Measurements from ENCODE around the gene ATG13. TPM values are rescaled to one million over a fixed set of nuclear protein-coding genes. Genes with fewer than 3 reads are reported as not detected.

The ATG13 gene
- total RNA-seq, 5 donors from 2014 or later (not counting 1 experiment from before 2014, with no cell fraction given): 91.8 to 115 (median 102) TPM

DNA sequence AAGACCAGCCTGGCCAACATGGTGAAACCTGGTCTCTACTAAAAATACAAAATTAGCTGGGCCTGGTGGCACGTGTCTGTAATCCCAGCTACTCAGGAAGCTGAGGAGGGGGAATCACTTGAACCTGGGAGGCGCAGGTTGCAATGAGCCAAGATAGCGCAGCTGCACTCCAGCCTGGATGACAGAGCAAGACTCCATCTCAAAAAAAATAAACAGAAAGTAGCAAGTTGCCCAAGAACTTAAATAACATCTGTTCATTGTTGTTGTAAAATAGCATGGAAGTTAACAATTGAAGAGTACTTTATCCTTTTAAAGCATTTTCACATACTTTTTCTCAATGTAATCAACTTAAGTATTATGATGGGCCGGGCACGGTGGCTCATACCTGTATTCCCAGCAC is 29.2 kb upstream of the ATG13 start:
- H3K36me3 ChIP-seq (ENCODE audit: control insufficient read depth in 2 of 2, extremely low read depth in 1 of 2, insufficient read depth in 1 of 2, low read length in 1 of 2): no peaks in the 10 kb centered on the region
- Mint-ChIP-seq H3K4me3 (no peak overlapping the region), H3K27me3 (no peaks in the 10 kb centered on the region), H3K4me1 (peaks cover 49 to 56% (median 55%) of the 10 kb centered on the region in 3 donors), H3K27ac (no peak overlapping the region), H3K9me3 (no peaks in the 10 kb centered on the region), H3K36me3 (peaks cover 12% of the 10 kb centered on the region)
- no peak overlapping the region for H3K4me3 ChIP-seq (ENCODE audit: control insufficient read depth in 1 of 2, extremely low read depth in 1 of 2, low read length in 1 of 2)
- 60% methylated on average over 1 of the region's 5 CpGs for WGBS (ENCODE audit: insufficient coverage)
- ATAC-seq (replicated peaks in 1 of 4): no peak
- no peak overlapping the region for H3K27ac ChIP-seq (ENCODE audit: low read length)
- H3K27me3 ChIP-seq (replicated peaks in 1 of 2; ENCODE audit: control insufficient read depth in 2 of 2, extremely low read depth in 1 of 2, insufficient read depth in 2 of 2, low read length in 1 of 2): no peaks in the 10 kb centered on the region
- ChIA-PET CTCF (interaction anchor here in 1 of 2 donors (0.6 kb wide), 1 partner anchor 21 kb away, joined by 3 read pairs; no protein-coding TSS in a partner anchor), POLR2A (no interaction called here)
- H3K4me1 ChIP-seq (ENCODE audit: control insufficient read depth in 1 of 2, extremely low read depth in 1 of 2, insufficient read depth in 2 of 2, low read length in 2 of 2): peaks cover 6 to 25% of the 10 kb centered on the region in 2 experiments
- no peaks in the 10 kb centered on the region for H3K9me3 ChIP-seq
- no peak for DNase-seq

DNA sequence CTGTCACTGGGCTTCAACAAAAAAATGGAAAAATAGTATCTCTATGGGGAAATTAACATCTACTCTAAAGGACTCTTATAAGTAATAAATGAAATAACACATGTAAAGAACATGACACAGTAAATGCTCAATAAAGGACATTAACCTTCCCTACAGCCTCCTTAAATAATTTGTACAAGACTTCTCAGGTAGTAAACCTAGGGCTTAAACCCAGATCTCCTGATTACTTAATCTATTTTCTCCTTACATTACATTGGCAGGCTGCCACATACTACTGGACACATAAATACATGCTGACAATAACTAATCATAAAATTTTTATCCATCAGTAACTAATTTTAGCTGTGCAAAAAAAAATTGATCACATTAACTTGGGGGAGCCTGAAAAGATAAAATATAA is 28.4 kb upstream of the ATG13 start:
- H3K9me3 Mint-ChIP-seq: no peaks in the 10 kb centered on the region
- Histone ChIP-seq H3K4me3 (ENCODE audit: control insufficient read depth in 1 of 2, extremely low read depth in 1 of 2, low read length in 1 of 2) (no peak overlapping the region), H3K4me1 (ENCODE audit: control insufficient read depth in 1 of 2, extremely low read depth in 1 of 2, insufficient read depth in 2 of 2, low read length in 2 of 2) (peaks cover 8 to 28% of the 10 kb centered on the region in 2 experiments), H3K9me3 (no peaks in the 10 kb centered on the region), H3K36me3 (ENCODE audit: control insufficient read depth in 2 of 2, extremely low read depth in 1 of 2, insufficient read depth in 1 of 2, low read length in 1 of 2) (no peaks in the 10 kb centered on the region), H3K27ac (ENCODE audit: low read length) (no peak overlapping the region), H3K27me3 (replicated peaks in 1 of 2; ENCODE audit: control insufficient read depth in 2 of 2, extremely low read depth in 1 of 2, insufficient read depth in 2 of 2, low read length in 1 of 2) (no peaks in the 10 kb centered on the region)
- no peak for ATAC-seq (replicated peaks in 1 of 4)
- peak overlapping the region in 1 of 3 donors; percentile 17 for H3K4me3 Mint-ChIP-seq
- peaks cover 51 to 61% (median 60%) of the 10 kb centered on the region in 3 donors for H3K4me1 Mint-ChIP-seq
- H3K27me3 Mint-ChIP-seq: no peaks in the 10 kb centered on the region
- peak overlapping the region in 1 of 2 donors; percentile 55 for H3K27ac Mint-ChIP-seq
- CTCF ChIA-PET: interaction anchor here in 1 of 2 donors (0.6 kb wide), 1 partner anchor 20 kb away, joined by 3 read pairs; no protein-coding TSS in a partner anchor
- DNase-seq: no peak
- POLR2A ChIA-PET: interaction anchor here in 1 of 2 donors (0.7 kb wide), 1 partner anchor 722 kb away, joined by 4 read pairs; no protein-coding TSS in a partner anchor
- peaks cover 12% of the 10 kb centered on the region for H3K36me3 Mint-ChIP-seq

DNA sequence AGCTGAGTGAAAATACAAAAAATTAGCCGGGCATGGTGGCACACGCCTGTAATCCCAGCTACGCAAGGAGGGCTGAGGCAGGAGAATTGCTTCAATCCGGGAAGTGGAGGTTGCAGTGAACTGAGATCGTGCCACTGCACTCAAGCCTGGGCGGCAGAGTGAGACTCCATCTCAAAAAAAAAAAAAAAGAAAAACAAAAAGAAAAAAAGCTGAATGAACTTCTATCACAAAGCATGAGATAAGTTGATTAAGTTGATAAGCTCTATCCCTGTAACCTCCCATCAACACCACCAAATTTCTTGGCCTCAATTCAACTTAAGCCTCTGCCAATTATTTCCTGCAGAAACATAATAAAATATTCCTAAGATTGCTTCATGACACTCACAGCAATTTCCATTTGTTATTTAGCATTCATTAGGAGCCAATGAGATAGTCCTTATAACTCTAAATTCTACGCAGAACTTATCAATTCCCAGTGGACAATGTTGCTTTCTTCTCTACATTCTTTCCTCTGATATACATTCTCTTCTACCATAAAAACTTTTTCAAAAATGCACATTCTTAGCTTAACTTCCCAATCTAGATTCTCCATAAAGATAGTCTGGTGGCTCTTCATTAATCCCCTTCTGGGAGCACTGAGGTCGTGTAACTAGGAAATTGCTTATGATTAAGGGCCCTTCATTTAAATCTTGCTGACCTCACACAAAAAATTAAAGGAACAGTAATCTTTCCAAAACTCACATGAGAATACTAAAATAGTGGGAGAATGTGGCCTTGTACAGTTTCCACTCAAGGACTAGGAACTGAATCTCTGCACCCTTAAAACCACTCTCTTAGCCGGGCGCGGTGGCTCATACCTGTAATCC is 26.4 kb upstream of the ATG13 start:
- Mint-ChIP-seq H3K27me3 (no peaks in the 10 kb centered on the region), H3K36me3 (peaks cover 12% of the 10 kb centered on the region), H3K27ac (peak overlapping the region in 1 of 2 donors; percentile 57), H3K9me3 (no peaks in the 10 kb centered on the region), H3K4me1 (peaks cover 57 to 67% (median 66%) of the 10 kb centered on the region in 3 donors), H3K4me3 (peak overlapping the region; percentile 42 to 96 (median 49))
- peaks cover 12 to 31% of the 10 kb centered on the region in 2 experiments for H3K4me1 ChIP-seq (ENCODE audit: control insufficient read depth in 1 of 2, extremely low read depth in 1 of 2, insufficient read depth in 2 of 2, low read length in 2 of 2)
- DNase-seq: no peak
- no peak overlapping the region for H3K4me3 ChIP-seq (ENCODE audit: control insufficient read depth in 1 of 2, extremely low read depth in 1 of 2, low read length in 1 of 2)
- ATAC-seq (replicated peaks in 1 of 4): no peak
- H3K9me3 ChIP-seq: no peaks in the 10 kb centered on the region
- H3K27ac ChIP-seq (ENCODE audit: low read length): no peak overlapping the region
- WGBS (ENCODE audit: insufficient coverage): 85% methylated on average over 6 of the region's 11 CpGs
- ChIA-PET CTCF (interaction anchor here in 1 of 2 donors (1.0 kb wide), 1 partner anchor 10 kb away, joined by 3 read pairs; no protein-coding TSS in a partner anchor), POLR2A (interaction anchor here (0.5 to 0.6 kb wide), 4 partner anchors 21 to 468 kb away, joined by 3 to 5 read pairs (median 4); no protein-coding TSS in a partner anchor)
- no peaks in the 10 kb centered on the region for H3K36me3 ChIP-seq (ENCODE audit: control insufficient read depth in 2 of 2, extremely low read depth in 1 of 2, insufficient read depth in 1 of 2, low read length in 1 of 2)
- no peaks in the 10 kb centered on the region for H3K27me3 ChIP-seq (replicated peaks in 1 of 2; ENCODE audit: control insufficient read depth in 2 of 2, extremely low read depth in 1 of 2, insufficient read depth in 2 of 2, low read length in 1 of 2)

GRCh38 chr11:46593550-46594373 is 23.6 kb upstream of the ATG13 start, which contains the start of gene AMBRA1:
Gene AMBRA1, minus strand, starts transcription at chr11:46594023. Its CDS starts 45,643 bp downstream, at chr11:46548380.
- Histone ChIP-seq H3K4me1 (ENCODE audit: control insufficient read depth in 1 of 2, extremely low read depth in 1 of 2, insufficient read depth in 2 of 2, low read length in 2 of 2) (peaks cover 12 to 31% of the 10 kb centered on the region in 2 experiments), H3K27me3 (replicated peaks in 1 of 2; ENCODE audit: control insufficient read depth in 2 of 2, extremely low read depth in 1 of 2, insufficient read depth in 2 of 2, low read length in 1 of 2) (no peaks in the 10 kb centered on the region), H3K27ac (ENCODE audit: low read length) (peak within 1 kb of the TSS; percentile 30), H3K36me3 (ENCODE audit: control insufficient read depth in 2 of 2, extremely low read depth in 1 of 2, insufficient read depth in 1 of 2, low read length in 1 of 2) (no peaks in the 10 kb centered on the region), H3K9me3 (no peaks in the 10 kb centered on the region), H3K4me3 (ENCODE audit: control insufficient read depth in 1 of 2, extremely low read depth in 1 of 2, low read length in 1 of 2) (peak within 1 kb of the TSS; percentile 81 to 90)
- WGBS (ENCODE audit: insufficient coverage): under 1% methylated on average over 43 of the region's 54 CpGs
- ATAC-seq (replicated peaks in 1 of 4) (peak; percentile 92 to 93 (median 92)), DNase-seq (peak; percentile 67 to 88 (median 75))
- Mint-ChIP-seq H3K9me3 (no peaks in the 10 kb centered on the region), H3K27ac (peak within 1 kb of the TSS; percentile 94), H3K4me3 (peak within 1 kb of the TSS; percentile 96 to 98 (median 96)), H3K36me3 (peaks cover 8% of the 10 kb centered on the region), H3K4me1 (peaks cover 43 to 50% (median 45%) of the 10 kb centered on the region in 3 donors), H3K27me3 (no peaks in the 10 kb centered on the region)
- POLR2A ChIA-PET: interaction anchor here (0.6 to 1.0 kb wide), 5 partner anchors 24 to 1435 kb away, joined by 3 to 8 read pairs (median 3); partner anchors contain the start of gene ATG13 (in 1 of the 2)
- CTCF ChIA-PET: interaction anchor here in 1 of 2 donors (1.1 to 1.6 kb wide), 3 partner anchors 18 to 628 kb away, joined by 3 to 16 read pairs (median 3); partner anchors contain the start of genes ATG13 and HARBI1

DNA sequence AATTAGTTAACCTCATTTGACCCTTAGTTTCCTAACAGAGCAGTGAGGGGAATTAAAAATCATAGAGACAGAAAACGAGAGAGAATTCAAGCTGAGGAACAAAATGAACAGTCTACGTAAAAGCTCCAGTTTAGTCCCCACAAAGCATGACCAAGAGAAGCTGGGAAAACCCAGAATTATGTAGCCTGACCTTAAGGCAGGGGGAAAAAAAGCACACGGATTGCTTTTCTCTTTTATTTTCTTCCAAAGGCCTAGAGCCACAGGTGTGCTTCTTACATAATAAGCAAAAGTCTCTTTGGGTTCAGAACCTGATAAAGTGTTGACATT is 23.0 kb upstream of the ATG13 start:
- no peaks in the 10 kb centered on the region for H3K36me3 ChIP-seq (ENCODE audit: control insufficient read depth in 2 of 2, extremely low read depth in 1 of 2, insufficient read depth in 1 of 2, low read length in 1 of 2)
- no peaks in the 10 kb centered on the region for H3K27me3 Mint-ChIP-seq
- H3K36me3 Mint-ChIP-seq: peaks cover 3% of the 10 kb centered on the region
- peaks cover 37 to 45% (median 39%) of the 10 kb centered on the region in 3 donors for H3K4me1 Mint-ChIP-seq
- ChIA-PET POLR2A (interaction anchor here (0.6 to 1.0 kb wide), 4 partner anchors 23 to 1435 kb away, joined by 3 to 4 read pairs (median 3); partner anchors contain the start of gene ATG13 (in 1 of the 2)), CTCF (interaction anchor here in 1 of 2 donors (1.1 to 1.6 kb wide), 3 partner anchors 17 to 629 kb away, joined by 3 to 16 read pairs (median 3); partner anchors contain the start of genes ATG13 and HARBI1)
- 100% methylated on average over 1 of the region's 3 CpGs for WGBS (ENCODE audit: insufficient coverage)
- H3K9me3 ChIP-seq: no peaks in the 10 kb centered on the region
- H3K27ac Mint-ChIP-seq: peak overlapping the region; percentile 94
- ATAC-seq (replicated peaks in 1 of 4) (no peak), DNase-seq (no peak)
- H3K9me3 Mint-ChIP-seq: no peaks in the 10 kb centered on the region
- H3K4me1 ChIP-seq (ENCODE audit: control insufficient read depth in 1 of 2, extremely low read depth in 1 of 2, insufficient read depth in 2 of 2, low read length in 2 of 2): peaks cover 12 to 31% of the 10 kb centered on the region in 2 experiments
- peak overlapping the region; percentile 81 to 90 for H3K4me3 ChIP-seq (ENCODE audit: control insufficient read depth in 1 of 2, extremely low read depth in 1 of 2, low read length in 1 of 2)
- H3K4me3 Mint-ChIP-seq: peak overlapping the region; percentile 96 to 98 (median 96)
- H3K27me3 ChIP-seq (replicated peaks in 1 of 2; ENCODE audit: control insufficient read depth in 2 of 2, extremely low read depth in 1 of 2, insufficient read depth in 2 of 2, low read length in 1 of 2): no peaks in the 10 kb centered on the region
- H3K27ac ChIP-seq (ENCODE audit: low read length): peak overlapping the region; percentile 30
